A549 treated with AZD9567 at 1 μM for 4 hours (cell line): Measurements from ENCODE around the gene DAP3. TPM values are rescaled to one million over a fixed set of nuclear protein-coding genes. Genes with fewer than 3 reads are reported as not detected.

Experiments
- total RNA-seq: library from RNA; stranded (reverse); fragments of 200-300 nt; extraction: Qiagen RNA extraction; gene quantifications from 5 replicates; pipeline ENCODE4 v1.2.3, GENCODE V29; 2022; ENCODE audit not compliant: insufficient read depth

The DAP3 gene
- 116 to 147 TPM (median 118 TPM) in 5 replicates for total RNA-seq

GRCh38 chr1:155689081-155689607, at the start of gene DAP3:
Gene DAP3, plus strand, starts transcription at chr1:155689091. Its CDS starts 20,689 bp downstream, at chr1:155709780.

GRCh38 chr1:155688324-155689080, 389 bp upstream of the DAP3 start, which contains the start of gene YY1AP1:
Gene YY1AP1, minus strand, starts transcription at chr1:155688774. Its CDS starts 8,338 bp downstream, at chr1:155680436.

Other genes starting within 250 kb of the DAP3 start
- 9.2 to 12.1 TPM (median 11.7 TPM) in 5 replicates for gene ASH1L, start 126.3 kb upstream of the DAP3 start, total RNA-seq
- 38.7 to 51.1 TPM (median 44.4 TPM) in 5 replicates for gene MSTO1, start 78.9 kb upstream of the DAP3 start, total RNA-seq
- gene YY1AP1, start 317 bp upstream of the DAP3 start, total RNA-seq = 44.0 to 46.5 TPM (median 46.0 TPM) in 5 replicates
- gene GON4L, start 168.1 kb downstream of the DAP3 start, total RNA-seq = 11.3 to 16.5 TPM (median 15.0 TPM) in 5 replicates
- gene SYT11, start 170.5 kb downstream of the DAP3 start, total RNA-seq = 1.1 to 1.3 TPM (median 1.2 TPM) in 5 replicates
- 11.4 to 22.1 TPM (median 20.9 TPM) in 5 replicates for gene RIT1, start 222.3 kb downstream of the DAP3 start, total RNA-seq
- gene KHDC4, start 245.3 kb downstream of the DAP3 start, total RNA-seq = 16.5 to 26.8 TPM (median 24.4 TPM) in 5 replicates